Measurements from ENCODE around the gene MACROD2.

Gene MACROD2

GRCh38 chr20:16069389-16070010, 2074.2 kb downstream of the MACROD2 start:
- DNase-seq (ENCODE audit: low read depth), result no peak

GRCh38 chr20:16072220-16072619, 2076.9 kb downstream of the MACROD2 start:
- no peak for DNase-seq (ENCODE audit: low read depth)

GRCh38 chr20:16078172-16078898, 2083.0 kb downstream of the MACROD2 start:
- DNase-seq (ENCODE audit: low read depth), result no peak

GRCh38 chr20:16081421-16081820, 2086.1 kb downstream of the MACROD2 start:
- no peak for DNase-seq (ENCODE audit: low read depth)

- no peak for DNase-seq (ENCODE audit: low read depth)
Measured at GRCh38 chr20:16082051-16082550, 2086.8 kb downstream of the MACROD2 start.

GRCh38 chr20:16083639-16084280, 2088.4 kb downstream of the MACROD2 start:
- no peak for DNase-seq (ENCODE audit: low read depth)

- DNase-seq (ENCODE audit: low read depth), result no peak
Measured at GRCh38 chr20:16095226-16095625, 2099.9 kb downstream of the MACROD2 start.

- no peak for DNase-seq (ENCODE audit: low read depth)
Measured at GRCh38 chr20:16096756-16097326, 2101.5 kb downstream of the MACROD2 start.

GRCh38 chr20:16097788-16098187, 2102.5 kb downstream of the MACROD2 start:
- DNase-seq (ENCODE audit: low read depth), result no peak

- DNase-seq (ENCODE audit: low read depth), result no peak
Measured at GRCh38 chr20:16098890-16099639, 2103.7 kb downstream of the MACROD2 start.

- no peak for DNase-seq (ENCODE audit: low read depth)
Measured at GRCh38 chr20:16100111-16100510, 2104.8 kb downstream of the MACROD2 start.

GRCh38 chr20:16100767-16101166, 2105.5 kb downstream of the MACROD2 start:
- no peak for DNase-seq (ENCODE audit: low read depth)

All from stimulated activated CD8-positive, alpha-beta memory T cell treated with anti-CD3 and anti-CD28 coated beads, Interleukin-15, amount 100 ng/mL, for 1 hour (primary cell).